ENCODE data around the gene MASP1. TPM values are rescaled to one million over a fixed set of nuclear protein-coding genes. Genes with fewer than 3 reads are reported as not detected.

MASP1 gene
- total RNA-seq: not detected in 2 replicates

GRCh38 chr3:187291512-187292132, at the start of gene MASP1:
MASP1 (minus strand) TSS chr3:187291737; CDS start chr3:187291632, 105 bp downstream.
- Mint-ChIP-seq H3K4me1 (ENCODE audit: low read depth) (no peaks in the 10 kb centered on the region), H3K27me3 (ENCODE audit: insufficient read depth) (peaks cover 29% of the 10 kb centered on the region), H3K4me3 (no peak within 1 kb of the TSS), H3K36me3 (ENCODE audit: low read depth) (no peaks in the 10 kb centered on the region), H3K9me3 (no peaks in the 10 kb centered on the region), H3K27ac (no peak within 1 kb of the TSS)
- no peak for DNase-seq (ENCODE audit: low spot score)
- intact Hi-C loops (cut with micrococcal nuclease): no loop called here

GRCh38 chr3:187340578-187340977, 49.0 kb upstream of the MASP1 start:
- Mint-ChIP-seq H3K9me3 (no peaks in the 10 kb centered on the region), H3K4me1 (ENCODE audit: low read depth) (no peaks in the 10 kb centered on the region), H3K27ac (no peak overlapping the region), H3K36me3 (ENCODE audit: low read depth) (no peaks in the 10 kb centered on the region), H3K4me3 (no peak overlapping the region), H3K27me3 (ENCODE audit: insufficient read depth) (peaks cover 22% of the 10 kb centered on the region)
- DNase-seq (ENCODE audit: low spot score): no peak
- intact Hi-C loops (cut with micrococcal nuclease): no loop called here

GRCh38 chr3:187336322-187336721, 44.8 kb upstream of the MASP1 start:
- no peaks in the 10 kb centered on the region for H3K9me3 Mint-ChIP-seq
- H3K36me3 Mint-ChIP-seq (ENCODE audit: low read depth): no peaks in the 10 kb centered on the region
- no peak overlapping the region for H3K4me3 Mint-ChIP-seq

GRCh38 chr3:187334904-187335303, 43.4 kb upstream of the MASP1 start:
- H3K9me3 Mint-ChIP-seq: no peaks in the 10 kb centered on the region
- no peak overlapping the region for H3K4me3 Mint-ChIP-seq
- H3K27ac Mint-ChIP-seq: no peak overlapping the region
- DNase-seq (ENCODE audit: low spot score): no peak
- H3K4me1 Mint-ChIP-seq (ENCODE audit: low read depth): no peaks in the 10 kb centered on the region
- no peaks in the 10 kb centered on the region for H3K36me3 Mint-ChIP-seq (ENCODE audit: low read depth)
- H3K27me3 Mint-ChIP-seq (ENCODE audit: insufficient read depth): peaks cover 16% of the 10 kb centered on the region
- intact Hi-C loops (cut with micrococcal nuclease): no loop called here

More at GRCh38 chr3:187336322-187336721, 44.8 kb upstream of the MASP1 start:
- Mint-ChIP-seq H3K4me1 (ENCODE audit: low read depth) (no peaks in the 10 kb centered on the region), H3K27me3 (ENCODE audit: insufficient read depth) (peaks cover 13% of the 10 kb centered on the region), H3K27ac (no peak overlapping the region)
- intact Hi-C loops (cut with micrococcal nuclease): no loop called here
- DNase-seq (ENCODE audit: low spot score): no peak

- Mint-ChIP-seq H3K9me3 (no peaks in the 10 kb centered on the region), H3K36me3 (ENCODE audit: low read depth) (no peaks in the 10 kb centered on the region), H3K27ac (no peak overlapping the region), H3K4me1 (ENCODE audit: low read depth) (no peaks in the 10 kb centered on the region), H3K4me3 (no peak overlapping the region), H3K27me3 (ENCODE audit: insufficient read depth) (peaks cover 12% of the 10 kb centered on the region)
- intact Hi-C loops (cut with micrococcal nuclease): no loop called here
- DNase-seq (ENCODE audit: low spot score): no peak
Measured at GRCh38 chr3:187328691-187329090, 37.2 kb upstream of the MASP1 start.

GRCh38 chr3:187327845-187328244, 36.3 kb upstream of the MASP1 start:
- Mint-ChIP-seq H3K36me3 (ENCODE audit: low read depth) (no peaks in the 10 kb centered on the region), H3K27me3 (ENCODE audit: insufficient read depth) (peaks cover 12% of the 10 kb centered on the region), H3K4me1 (ENCODE audit: low read depth) (no peaks in the 10 kb centered on the region), H3K9me3 (no peaks in the 10 kb centered on the region), H3K27ac (no peak overlapping the region), H3K4me3 (no peak overlapping the region)
- no peak for DNase-seq (ENCODE audit: low spot score)
- intact Hi-C loops (cut with micrococcal nuclease): no loop called here

- Mint-ChIP-seq H3K27ac (no peak overlapping the region), H3K4me1 (ENCODE audit: low read depth) (no peaks in the 10 kb centered on the region), H3K4me3 (no peak overlapping the region), H3K27me3 (ENCODE audit: insufficient read depth) (peaks cover 5% of the 10 kb centered on the region), H3K36me3 (ENCODE audit: low read depth) (no peaks in the 10 kb centered on the region), H3K9me3 (no peaks in the 10 kb centered on the region)
- intact Hi-C loops (cut with micrococcal nuclease): no loop called here
- no peak for DNase-seq (ENCODE audit: low spot score)
Measured at GRCh38 chr3:187325632-187326031, 34.1 kb upstream of the MASP1 start.

GRCh38 chr3:187323091-187323490, 31.6 kb upstream of the MASP1 start:
- H3K27ac Mint-ChIP-seq: no peak overlapping the region
- no peak for DNase-seq (ENCODE audit: low spot score)
- H3K27me3 Mint-ChIP-seq (ENCODE audit: insufficient read depth): peaks cover 2% of the 10 kb centered on the region
- no peak overlapping the region for H3K4me3 Mint-ChIP-seq
- intact Hi-C loops (cut with micrococcal nuclease): no loop called here
- no peaks in the 10 kb centered on the region for H3K9me3 Mint-ChIP-seq
- H3K36me3 Mint-ChIP-seq (ENCODE audit: low read depth): no peaks in the 10 kb centered on the region
- H3K4me1 Mint-ChIP-seq (ENCODE audit: low read depth): peaks cover 9% of the 10 kb centered on the region

GRCh38 chr3:187322291-187322690, 30.8 kb upstream of the MASP1 start:
- Mint-ChIP-seq H3K27me3 (ENCODE audit: insufficient read depth) (peaks cover 2% of the 10 kb centered on the region), H3K4me3 (no peak overlapping the region), H3K27ac (no peak overlapping the region), H3K4me1 (ENCODE audit: low read depth) (peaks cover 9% of the 10 kb centered on the region), H3K36me3 (ENCODE audit: low read depth) (no peaks in the 10 kb centered on the region), H3K9me3 (no peaks in the 10 kb centered on the region)
- intact Hi-C loops (cut with micrococcal nuclease): no loop called here
- DNase-seq (ENCODE audit: low spot score): no peak

GRCh38 chr3:187321766-187322165, 30.2 kb upstream of the MASP1 start:
- H3K4me3 Mint-ChIP-seq: no peak overlapping the region
- no peaks in the 10 kb centered on the region for H3K9me3 Mint-ChIP-seq
- DNase-seq (ENCODE audit: low spot score): no peak
- H3K27ac Mint-ChIP-seq: no peak overlapping the region
- peaks cover 6% of the 10 kb centered on the region for H3K27me3 Mint-ChIP-seq (ENCODE audit: insufficient read depth)
- intact Hi-C loops (cut with micrococcal nuclease): no loop called here
- H3K36me3 Mint-ChIP-seq (ENCODE audit: low read depth): no peaks in the 10 kb centered on the region
- H3K4me1 Mint-ChIP-seq (ENCODE audit: low read depth): peaks cover 9% of the 10 kb centered on the region

- Mint-ChIP-seq H3K27me3 (ENCODE audit: insufficient read depth) (peaks cover 13% of the 10 kb centered on the region), H3K36me3 (ENCODE audit: low read depth) (no peaks in the 10 kb centered on the region), H3K4me1 (ENCODE audit: low read depth) (peaks cover 9% of the 10 kb centered on the region), H3K9me3 (no peaks in the 10 kb centered on the region), H3K4me3 (no peak overlapping the region), H3K27ac (no peak overlapping the region)
- intact Hi-C loops (cut with micrococcal nuclease): loop anchor here (1.0 to 10.0 kb wide), 10 partner anchors 48 to 1829 kb away; partner anchors contain the start of gene RTP4
- peak; percentile 37 for DNase-seq (ENCODE audit: low spot score)
Measured at GRCh38 chr3:187319699-187320302, 28.3 kb upstream of the MASP1 start.

GRCh38 chr3:187318819-187319616, 27.5 kb upstream of the MASP1 start:
- H3K27ac Mint-ChIP-seq: no peak overlapping the region
- intact Hi-C loops (cut with micrococcal nuclease): loop anchor here (1.0 to 10.0 kb wide), 10 partner anchors 49 to 1830 kb away; partner anchors contain the start of gene RTP4

GRCh38 chr3:187315872-187316271, 24.3 kb upstream of the MASP1 start:
- no peaks in the 10 kb centered on the region for H3K36me3 Mint-ChIP-seq (ENCODE audit: low read depth)
- DNase-seq (ENCODE audit: low spot score): no peak
- peaks cover 22% of the 10 kb centered on the region for H3K27me3 Mint-ChIP-seq (ENCODE audit: insufficient read depth)
- H3K27ac Mint-ChIP-seq: no peak overlapping the region
- intact Hi-C loops (cut with micrococcal nuclease): loop anchor here (5.0 to 10.0 kb wide), 3 partner anchors 86 to 219 kb away; no protein-coding TSS in a partner anchor
- no peak overlapping the region for H3K4me3 Mint-ChIP-seq
- no peaks in the 10 kb centered on the region for H3K9me3 Mint-ChIP-seq
- H3K4me1 Mint-ChIP-seq (ENCODE audit: low read depth): peaks cover 9% of the 10 kb centered on the region

More at GRCh38 chr3:187318819-187319616, 27.5 kb upstream of the MASP1 start:
- peaks cover 9% of the 10 kb centered on the region for H3K4me1 Mint-ChIP-seq (ENCODE audit: low read depth)
- H3K27me3 Mint-ChIP-seq (ENCODE audit: insufficient read depth): peaks cover 13% of the 10 kb centered on the region
- H3K4me3 Mint-ChIP-seq: no peak overlapping the region
- no peaks in the 10 kb centered on the region for H3K36me3 Mint-ChIP-seq (ENCODE audit: low read depth)
- H3K9me3 Mint-ChIP-seq: no peaks in the 10 kb centered on the region
- no peak for DNase-seq (ENCODE audit: low spot score)

Data from activated T-helper 1 cell treated with anti-CD3 and anti-CD28 coated beads, Interleukin-12 subunit alpha, Interleukin-12 subunit beta, Interleukin-2, Interleukin-4 antibody, amounts not matched to agents 30 ng/mL and 10 ng/mL and 1 ng/mL, durations not matched to agents 14 hours and 24 hours and 36 hours (primary cell).